Chondrocyte (in vitro differentiated cells): ENCODE results near the gene ACOT6. TPM values are rescaled to one million over a fixed set of nuclear protein-coding genes. Genes with fewer than 3 reads are reported as not detected.

Source experiments
- DNase-seq: peaks from one replicate; pipeline ENCODE4 v3.0.0; 2021; ENCODE audit warnings: mixed read lengths, low spot score
- H3K27ac Mint-ChIP-seq: one replicate; pipeline ENCODE4 v1.8.0; 2021; ENCODE audit warnings: mild to moderate bottlenecking, moderate library complexity, mixed read lengths; ENCODE audit not compliant: unreplicated experiment
- H3K27me3 Mint-ChIP-seq: 2 replicates; pipeline ENCODE4 v1.8.0; 2021; ENCODE audit warnings: low read depth, mixed read lengths
- H3K36me3 Mint-ChIP-seq: 2 replicates; pipeline ENCODE4 v1.8.0; 2021; ENCODE audit warnings: low read depth, mixed read lengths
- H3K4me1 Mint-ChIP-seq: 2 replicates; pipeline ENCODE4 v1.8.0; 2021; ENCODE audit warnings: low read depth, mild to moderate bottlenecking, mixed read lengths
- H3K4me3 Mint-ChIP-seq: one replicate; pipeline ENCODE4 v1.8.0; 2021; ENCODE audit warnings: mild to moderate bottlenecking, moderate library complexity, mixed read lengths; ENCODE audit not compliant: unreplicated experiment
- H3K9me3 Mint-ChIP-seq: 2 replicates; pipeline ENCODE4 v1.8.0; 2021; ENCODE audit warnings: low read depth, mixed read lengths
- CTCF ChIP-seq: fragments of 200-600 bp; sonication (generic); IDR thresholded peaks from 2 replicates; pipeline ENCODE4 v1.5.0; 2021; ENCODE audit warnings: antibody characterized with exemption, mild to moderate bottlenecking, moderate library complexity
- total RNA-seq: library from RNA; stranded (reverse); gene quantifications from 3 replicates; pipeline ENCODE4 v1.2.1, GENCODE V29; 2021

Gene ACOT6
- total RNA-seq, 1 donor from 2014 or later, result not detected

GRCh38 chr14:73613419-73613963 lies 1.2 kb downstream of the ACOT6 start:
- no peaks in the 10 kb centered on the region for H3K36me3 Mint-ChIP-seq
- no peak for DNase-seq

GRCh38 chr14:73616831-73617230 lies 4.5 kb downstream of the ACOT6 start:
- H3K9me3 Mint-ChIP-seq, result no peaks in the 10 kb centered on the region
- TF ChIP-seq CTCF, result no peak
- H3K27ac Mint-ChIP-seq, result no peak overlapping the region
- H3K27me3 Mint-ChIP-seq, result no peaks in the 10 kb centered on the region
- no peaks in the 10 kb centered on the region for H3K36me3 Mint-ChIP-seq
- no peak overlapping the region for H3K4me3 Mint-ChIP-seq
- DNase-seq, result no peak
- peaks cover 7% of the 10 kb centered on the region for H3K4me1 Mint-ChIP-seq

More at GRCh38 chr14:73613419-73613963, 1.2 kb downstream of the ACOT6 start:
- H3K4me3 Mint-ChIP-seq, result peak overlapping the region; percentile 82
- peak overlapping the region; percentile 78 for H3K27ac Mint-ChIP-seq
- peaks cover 7% of the 10 kb centered on the region for H3K4me1 Mint-ChIP-seq
- no peaks in the 10 kb centered on the region for H3K27me3 Mint-ChIP-seq
- TF ChIP-seq CTCF, result no peak
- H3K9me3 Mint-ChIP-seq, result no peaks in the 10 kb centered on the region

- no peak for TF ChIP-seq CTCF
- Mint-ChIP-seq H3K27ac (no peak overlapping the region), H3K27me3 (no peaks in the 10 kb centered on the region), H3K9me3 (no peaks in the 10 kb centered on the region), H3K4me1 (no peaks in the 10 kb centered on the region), H3K4me3 (no peak overlapping the region), H3K36me3 (no peaks in the 10 kb centered on the region)
- DNase-seq, result no peak
Observed at GRCh38 chr14:73619524-73619923, 7.2 kb downstream of the ACOT6 start.

GRCh38 chr14:73620268-73620667 lies 8.0 kb downstream of the ACOT6 start:
- no peak for DNase-seq
- no peaks in the 10 kb centered on the region for H3K27me3 Mint-ChIP-seq
- TF ChIP-seq CTCF, result no peak
- H3K9me3 Mint-ChIP-seq, result no peaks in the 10 kb centered on the region
- H3K36me3 Mint-ChIP-seq, result no peaks in the 10 kb centered on the region
- H3K4me3 Mint-ChIP-seq, result no peak overlapping the region
- no peak overlapping the region for H3K27ac Mint-ChIP-seq
- no peaks in the 10 kb centered on the region for H3K4me1 Mint-ChIP-seq

- DNase-seq, result no peak
- no peaks in the 10 kb centered on the region for H3K36me3 Mint-ChIP-seq
- TF ChIP-seq CTCF, result no peak
- no peaks in the 10 kb centered on the region for H3K27me3 Mint-ChIP-seq
- no peaks in the 10 kb centered on the region for H3K9me3 Mint-ChIP-seq
- H3K4me1 Mint-ChIP-seq, result no peaks in the 10 kb centered on the region
- no peak overlapping the region for H3K27ac Mint-ChIP-seq
- no peak overlapping the region for H3K4me3 Mint-ChIP-seq
Observed at GRCh38 chr14:73623504-73624054, 11.3 kb downstream of the ACOT6 start.
